ENCODE measurements around the gene EZH1.

The EZH1 gene

GRCh38 chr17:42670789-42671657, 73.8 kb downstream of the EZH1 start:
- TF ChIP-seq YY1 (IDR thresholded peaks at IDR 0.05; ENCODE audit: low read depth), result no peak
- TF ChIP-seq MAX (IDR thresholded peaks at IDR 0.05), result no peak
- no peak for TF ChIP-seq CREB1 (IDR thresholded peaks at IDR 0.05; ENCODE audit: low read depth)
- no peak for TF ChIP-seq TCF12 (IDR thresholded peaks at IDR 0.05; ENCODE audit: low read depth)
- TF ChIP-seq USF1 (IDR thresholded peaks at IDR 0.05), result no peak

GRCh38 chr17:42669977-42670788, 74.7 kb downstream of the EZH1 start:
- no peak for TF ChIP-seq USF1 (IDR thresholded peaks at IDR 0.05)
- no peak for TF ChIP-seq RAD21 (IDR thresholded peaks at IDR 0.05; ENCODE audit: low read depth)
- no peak for TF ChIP-seq EGR1 (IDR thresholded peaks at IDR 0.05)
- no peak for TF ChIP-seq CREB1 (IDR thresholded peaks at IDR 0.05; ENCODE audit: low read depth)
- no peak for TF ChIP-seq CEBPB (IDR thresholded peaks at IDR 0.05)
- TF ChIP-seq FOXM1 (IDR thresholded peaks at IDR 0.05; ENCODE audit: borderline replicate concordance, low read depth), result no peak
- no peak for TF ChIP-seq MAX (IDR thresholded peaks at IDR 0.05)
- TF ChIP-seq REST (IDR thresholded peaks at IDR 0.05; ENCODE audit: low read depth), result no peak
- no peak for TF ChIP-seq TAF1 (IDR thresholded peaks at IDR 0.05; ENCODE audit: low read depth)
- no peak for TF ChIP-seq TCF12 (IDR thresholded peaks at IDR 0.05; ENCODE audit: low read depth)

GRCh38 chr17:42669705-42669976, 75.2 kb downstream of the EZH1 start:
- TF ChIP-seq MAX (IDR thresholded peaks at IDR 0.05) (no peak), YY1 (IDR thresholded peaks at IDR 0.05; ENCODE audit: low read depth) (no peak), CEBPB (IDR thresholded peaks at IDR 0.05) (no peak), EGR1 (IDR thresholded peaks at IDR 0.05) (no peak), RAD21 (IDR thresholded peaks at IDR 0.05; ENCODE audit: low read depth) (no peak), FOXM1 (IDR thresholded peaks at IDR 0.05; ENCODE audit: borderline replicate concordance, low read depth) (no peak), ZBTB7A (IDR thresholded peaks at IDR 0.05; ENCODE audit: low read depth) (no peak), TAF1 (IDR thresholded peaks at IDR 0.05; ENCODE audit: low read depth) (no peak)

- TF ChIP-seq TEAD4 (IDR thresholded peaks at IDR 0.05) (peak; percentile 70; the same call in 1 of the 2 replicates), CREB1 (IDR thresholded peaks at IDR 0.05; ENCODE audit: low read depth) (no peak)
Observed at GRCh38 chr17:42667088-42667951, 77.5 kb downstream of the EZH1 start.

- TF ChIP-seq RAD21 (IDR thresholded peaks at IDR 0.05; ENCODE audit: low read depth) (no peak), MAX (IDR thresholded peaks at IDR 0.05) (no peak), CEBPB (IDR thresholded peaks at IDR 0.05) (no peak), TAF1 (IDR thresholded peaks at IDR 0.05; ENCODE audit: low read depth) (no peak), CREB1 (IDR thresholded peaks at IDR 0.05; ENCODE audit: low read depth) (no peak), NFIC (IDR thresholded peaks at IDR 0.05) (no peak), ZBTB7A (IDR thresholded peaks at IDR 0.05; ENCODE audit: low read depth) (no peak), TCF12 (IDR thresholded peaks at IDR 0.05; ENCODE audit: low read depth) (no peak), FOXM1 (IDR thresholded peaks at IDR 0.05; ENCODE audit: borderline replicate concordance, low read depth) (no peak)
Observed at GRCh38 chr17:42665581-42666001, 79.2 kb downstream of the EZH1 start.

GRCh38 chr17:42660692-42661345, 84.0 kb downstream of the EZH1 start:
- TF ChIP-seq FOXM1 (IDR thresholded peaks at IDR 0.05; ENCODE audit: borderline replicate concordance, low read depth), result no peak
- no peak for TF ChIP-seq TAF1 (IDR thresholded peaks at IDR 0.05; ENCODE audit: low read depth)
- TF ChIP-seq TCF12 (IDR thresholded peaks at IDR 0.05; ENCODE audit: low read depth), result no peak
- no peak for TF ChIP-seq RAD21 (IDR thresholded peaks at IDR 0.05; ENCODE audit: low read depth)
- TF ChIP-seq ZBTB7A (IDR thresholded peaks at IDR 0.05; ENCODE audit: low read depth), result no peak
- no peak for TF ChIP-seq NFIC (IDR thresholded peaks at IDR 0.05)
- TF ChIP-seq EP300 (IDR thresholded peaks at IDR 0.05; ENCODE audit: borderline replicate concordance), result no peak
- no peak for TF ChIP-seq REST (IDR thresholded peaks at IDR 0.05; ENCODE audit: low read depth)
- TF ChIP-seq USF1 (IDR thresholded peaks at IDR 0.05), result no peak
- TF ChIP-seq CREB1 (IDR thresholded peaks at IDR 0.05; ENCODE audit: low read depth), result no peak
- TF ChIP-seq TEAD4 (IDR thresholded peaks at IDR 0.05), result no peak
- no peak for TF ChIP-seq CEBPB (IDR thresholded peaks at IDR 0.05)
- TF ChIP-seq EGR1 (IDR thresholded peaks at IDR 0.05), result no peak
- no peak for TF ChIP-seq YY1 (IDR thresholded peaks at IDR 0.05; ENCODE audit: low read depth)
- no peak for TF ChIP-seq MAX (IDR thresholded peaks at IDR 0.05)

Data from Ishikawa (cell line).